Activated T-cell treated with anti-CD3 and anti-CD28 coated beads for 4 hours (primary cell): ENCODE data around the gene CSAD.

ENCODE experiments used
- DNase-seq: peaks from one replicate; pipeline ENCODE4 v3.0.0-alpha.2; 2020

The CSAD gene

GRCh38 chr12:53180220-53180930 is at the start of gene CSAD, which contains the start of gene ZNF740:
Gene CSAD, minus strand, starts transcription at chr12:53180925. Its CDS starts 7,455 bp downstream, at chr12:53173470.
Gene ZNF740, plus strand, starts transcription at chr12:53180722. Its CDS starts 1,262 bp downstream, at chr12:53181984.
- peak; percentile 94 for DNase-seq

GRCh38 chr12:53230108-53230845 is 49.6 kb upstream of the CSAD start:
- no peak for DNase-seq

- DNase-seq = no peak
Observed at GRCh38 chr12:53229454-53229853, 48.7 kb upstream of the CSAD start.

- no peak for DNase-seq
Observed at GRCh38 chr12:53227836-53228235, 47.1 kb upstream of the CSAD start.

GRCh38 chr12:53227341-53227740 is 46.6 kb upstream of the CSAD start:
- DNase-seq = no peak

GRCh38 chr12:53226815-53227214 is 46.1 kb upstream of the CSAD start:
- DNase-seq = no peak

- DNase-seq = no peak
Observed at GRCh38 chr12:53225635-53226424, 45.1 kb upstream of the CSAD start.

GRCh38 chr12:53224897-53225634 is 44.3 kb upstream of the CSAD start:
- no peak for DNase-seq

GRCh38 chr12:53224061-53224896 is 43.6 kb upstream of the CSAD start:
- DNase-seq = no peak

GRCh38 chr12:53223389-53224060 is 42.8 kb upstream of the CSAD start:
- no peak for DNase-seq

GRCh38 chr12:53222806-53223261 is 42.1 kb upstream of the CSAD start:
- no peak for DNase-seq

GRCh38 chr12:53222170-53222721 is 41.5 kb upstream of the CSAD start:
- DNase-seq = no peak

- no peak for DNase-seq
Observed at GRCh38 chr12:53221203-53222080, 40.7 kb upstream of the CSAD start.

GRCh38 chr12:53220694-53221202 is 40.0 kb upstream of the CSAD start:
- peak; percentile 59 for DNase-seq

- peak; percentile 57 for DNase-seq
Observed at GRCh38 chr12:53219956-53220693, 39.4 kb upstream of the CSAD start.

GRCh38 chr12:53219292-53219955 is 38.7 kb upstream of the CSAD start:
- DNase-seq = peak; percentile 52

- DNase-seq = no peak
Observed at GRCh38 chr12:53218551-53219291, 38.0 kb upstream of the CSAD start.
